Stimulated activated CD8-positive, alpha-beta memory T cell treated with anti-CD3 and anti-CD28 coated beads, Interleukin-15, amount 100 ng/mL, for 48 hours (primary cell): Measurements from ENCODE around the gene L3MBTL4.

Experiments
- DNase-seq, 2 donors: peaks; one replicate each; pipeline ENCODE4 v3.0.0-alpha.2; 2020; ENCODE audit warnings: low read depth in 2 of 2

Gene L3MBTL4

GRCh38 chr18:6366776-6367175, 47.9 kb downstream of the L3MBTL4 start:
- DNase-seq = no peak

- DNase-seq = no peak
These were observed 49.3 kb downstream of the L3MBTL4 start for GRCh38 chr18:6365385-6365784.

- DNase-seq = no peak
These were observed 51.5 kb downstream of the L3MBTL4 start for GRCh38 chr18:6363216-6363615.

GRCh38 chr18:6362559-6363129, 52.1 kb downstream of the L3MBTL4 start:
- no peak for DNase-seq

- no peak for DNase-seq
These were observed 57.0 kb downstream of the L3MBTL4 start for GRCh38 chr18:6357668-6358067.

- DNase-seq = no peak
These were observed 58.7 kb downstream of the L3MBTL4 start for GRCh38 chr18:6355789-6356589.

- no peak for DNase-seq
These were observed 62.4 kb downstream of the L3MBTL4 start for GRCh38 chr18:6352275-6352674.

- no peak for DNase-seq
These were observed 71.7 kb downstream of the L3MBTL4 start for GRCh38 chr18:6342990-6343389.

- no peak for DNase-seq
These were observed 73.0 kb downstream of the L3MBTL4 start for GRCh38 chr18:6341709-6342108.

- no peak for DNase-seq
These were observed 73.4 kb downstream of the L3MBTL4 start for GRCh38 chr18:6341303-6341702.

GRCh38 chr18:6340121-6340520, 74.6 kb downstream of the L3MBTL4 start:
- DNase-seq = no peak

- no peak for DNase-seq
These were observed 78.5 kb downstream of the L3MBTL4 start for GRCh38 chr18:6336239-6336638.

- no peak for DNase-seq
These were observed 80.7 kb downstream of the L3MBTL4 start for GRCh38 chr18:6333981-6334380.

GRCh38 chr18:6331872-6332271, 82.8 kb downstream of the L3MBTL4 start:
- no peak for DNase-seq

GRCh38 chr18:6330786-6331185, 83.9 kb downstream of the L3MBTL4 start:
- no peak for DNase-seq

GRCh38 chr18:6328621-6329010, 86.1 kb downstream of the L3MBTL4 start:
- no peak for DNase-seq

GRCh38 chr18:6327895-6328620, 86.7 kb downstream of the L3MBTL4 start:
- DNase-seq = no peak

GRCh38 chr18:6327485-6327884, 87.2 kb downstream of the L3MBTL4 start:
- DNase-seq = no peak

GRCh38 chr18:6326566-6326965, 88.1 kb downstream of the L3MBTL4 start:
- DNase-seq = no peak

GRCh38 chr18:6323319-6323889, 91.3 kb downstream of the L3MBTL4 start:
- DNase-seq = no peak

GRCh38 chr18:6315517-6316331, 99.0 kb downstream of the L3MBTL4 start:
- DNase-seq = no peak

- no peak for DNase-seq
These were observed 101.3 kb downstream of the L3MBTL4 start for GRCh38 chr18:6313415-6313814.
